OCI-LY1 (cell line): Measurements from ENCODE around the gene TTLL11.

Experiments used
- H2AFZ ChIP-seq: fragments of 200-600 bp; sonication (generic), shearing (Covaris generic); 2 replicates; pipeline ENCODE4 v1.6.0; 2014; ENCODE audit warnings: antibody characterized with exemption, mild to moderate bottlenecking, low read length
- H3F3A ChIP-seq: fragments of 200-600 bp; sonication (generic), shearing (Covaris generic); 2 replicates; pipeline ENCODE4 v1.6.0; 2014; ENCODE audit warnings: mild to moderate bottlenecking, antibody characterized with exemption, low read length, moderate library complexity; ENCODE audit not compliant: insufficient read depth
- H3K27ac ChIP-seq: fragments of 200-600 bp; sonication (generic); 2 replicates; pipeline ENCODE4 v1.5.1; 2014; ENCODE audit warnings: low read length, mixed run types, mild to moderate bottlenecking, low read depth; ENCODE audit not compliant: poor library complexity, severe bottlenecking
- H3K27me3 ChIP-seq: fragments of 200-600 bp; sonication (generic); 2 replicates; pipeline ENCODE4 v1.6.0; 2014; ENCODE audit warnings: antibody characterized with exemption, mild to moderate bottlenecking, low read length, moderate library complexity; ENCODE audit not compliant: insufficient read depth
- H3K36me3 ChIP-seq: fragments of 200-600 bp; sonication (generic); 2 replicates; pipeline ENCODE4 v1.6.1; 2014; ENCODE audit warnings: mild to moderate bottlenecking, antibody characterized with exemption, low read length, moderate library complexity, mixed read lengths; ENCODE audit not compliant: insufficient read depth
- H3K4me1 ChIP-seq: fragments of 200-600 bp; sonication (generic); 2 replicates; pipeline ENCODE4 v1.5.1; 2014; ENCODE audit warnings: mild to moderate bottlenecking, low read length, moderate library complexity; ENCODE audit not compliant: insufficient read depth, severe bottlenecking
- H3K4me2 ChIP-seq: fragments of 200-600 bp; sonication (generic), shearing (Covaris generic); 2 replicates; pipeline ENCODE4 v1.6.1; 2014; ENCODE audit warnings: low read length
- H3K4me3 ChIP-seq: fragments of 200-600 bp; sonication (generic); 2 replicates; pipeline ENCODE4 v1.5.1; 2014; ENCODE audit warnings: low read length, low read depth, mild to moderate bottlenecking, mixed read lengths; ENCODE audit not compliant: poor library complexity, severe bottlenecking
- H3K79me2 ChIP-seq: fragments of 200-600 bp; shearing (Covaris generic); 2 replicates; pipeline ENCODE4 v1.6.1; 2016; ENCODE audit warnings: mixed run types, low read length, mixed read lengths; ENCODE audit not compliant: insufficient read depth
- H3K9ac ChIP-seq: fragments of 200-600 bp; sonication (generic), shearing (Covaris generic); 2 replicates; pipeline ENCODE4 v1.6.1; 2014; ENCODE audit warnings: mild to moderate bottlenecking, low read length, mixed read lengths
- H3K9me2 ChIP-seq: fragments of 200-600 bp; sonication (generic), shearing (Covaris generic); 2 replicates; pipeline ENCODE4 v1.6.1; 2014; ENCODE audit warnings: low read depth, mild to moderate bottlenecking, low read length, mixed read lengths
- H3K9me3 ChIP-seq: fragments of 200-600 bp; shearing (Covaris generic); 2 replicates; pipeline ENCODE4 v1.6.1; 2014; ENCODE audit warnings: low read length, mixed read lengths
- H4K20me1 ChIP-seq: fragments of 200-600 bp; sonication (generic), shearing (Covaris generic); 2 replicates; pipeline ENCODE4 v1.6.0; 2016; ENCODE audit warnings: mild to moderate bottlenecking, low read length; ENCODE audit not compliant: insufficient read depth
- CTCF ChIP-seq: fragments of 200-600 bp; sonication (generic), shearing (Covaris generic); IDR thresholded peaks from 2 replicates; pipeline ENCODE4 v1.5.1; 2017; ENCODE audit warnings: mild to moderate bottlenecking, antibody characterized with exemption, low read length, moderate library complexity, mixed read lengths
- EZH2 ChIP-seq: fragments of 200-600 bp; sonication (generic), shearing (Covaris generic); IDR thresholded peaks from 2 replicates; pipeline ENCODE4 v1.8.0; 2017; ENCODE audit warnings: borderline replicate concordance, mixed run types, mild to moderate bottlenecking, antibody characterized with exemption, low read length, moderate library complexity, mixed read lengths

The TTLL11 gene

GRCh38 chr9:122103985-122104384 is 10.9 kb upstream of the TTLL11 start:
- H3K4me2 ChIP-seq = no peak overlapping the region
- H3K9me2 ChIP-seq = no peaks in the 10 kb centered on the region
- no peak for TF ChIP-seq EZH2
- no peak for TF ChIP-seq CTCF
- H2AFZ ChIP-seq = no peak overlapping the region
- H4K20me1 ChIP-seq = no peaks in the 10 kb centered on the region
- H3K4me1 ChIP-seq = peaks cover 4% of the 10 kb centered on the region
- H3K27me3 ChIP-seq = peaks cover 3% of the 10 kb centered on the region; the same call in 1 of the 2 replicates
- no peak overlapping the region for H3K9ac ChIP-seq
- no peak overlapping the region for H3K27ac ChIP-seq
- H3K79me2 ChIP-seq = no peaks in the 10 kb centered on the region
- H3K36me3 ChIP-seq = no peaks in the 10 kb centered on the region; the same call in 1 of the 2 replicates
- no peaks in the 10 kb centered on the region for H3F3A ChIP-seq
- no peak overlapping the region for H3K4me3 ChIP-seq
- peaks cover 9% of the 10 kb centered on the region for H3K9me3 ChIP-seq

GRCh38 chr9:122102156-122102555 is 9.0 kb upstream of the TTLL11 start:
- Histone ChIP-seq H3K36me3 (no peaks in the 10 kb centered on the region; the same call in 1 of the 2 replicates), H3K27me3 (peaks cover 3% of the 10 kb centered on the region; the same call in 1 of the 2 replicates), H3K9ac (no peak overlapping the region), H3K4me1 (peaks cover 4% of the 10 kb centered on the region), H3K4me2 (no peak overlapping the region), H4K20me1 (no peaks in the 10 kb centered on the region), H2AFZ (no peak overlapping the region), H3K79me2 (no peaks in the 10 kb centered on the region), H3F3A (no peaks in the 10 kb centered on the region), H3K9me2 (no peaks in the 10 kb centered on the region), H3K27ac (no peak overlapping the region), H3K4me3 (no peak overlapping the region), H3K9me3 (peaks cover 9% of the 10 kb centered on the region)
- TF ChIP-seq CTCF = no peak
- TF ChIP-seq EZH2 = no peak

- H3K27ac ChIP-seq = no peak overlapping the region
- H3K36me3 ChIP-seq = no peaks in the 10 kb centered on the region; the same call in 1 of the 2 replicates
- H3K9ac ChIP-seq = no peak overlapping the region
- no peaks in the 10 kb centered on the region for H3K9me2 ChIP-seq
- TF ChIP-seq CTCF (no peak), EZH2 (no peak)
- no peaks in the 10 kb centered on the region for H3K79me2 ChIP-seq
- H3K27me3 ChIP-seq = peaks cover 3% of the 10 kb centered on the region; the same call in 1 of the 2 replicates
- no peak overlapping the region for H2AFZ ChIP-seq
- no peak overlapping the region for H3K4me3 ChIP-seq
- H3F3A ChIP-seq = no peaks in the 10 kb centered on the region
- H4K20me1 ChIP-seq = no peaks in the 10 kb centered on the region
- H3K4me1 ChIP-seq = peaks cover 4% of the 10 kb centered on the region
- no peak overlapping the region for H3K4me2 ChIP-seq
- H3K9me3 ChIP-seq = peaks cover 9% of the 10 kb centered on the region
These were observed 7.6 kb upstream of the TTLL11 start for GRCh38 chr9:122100756-122101155.
